Panc1 (cell line): ENCODE data around the gene UPK3B.
"Not testable (repeated sequence)": the region's sequence is repeated elsewhere in the genome, so short reads cannot be mapped to it uniquely, and the experiment has no call there.

Experiments used
- CTCF ChIP-seq: fragments of 450-650 bp; IDR thresholded peaks from 2 replicates; pipeline ENCODE4 v1.5.1; 2017; ENCODE audit warnings: mild to moderate bottlenecking
- POLR2AphosphoS5 ChIP-seq: IDR thresholded peaks from 2 replicates; pipeline ENCODE4 v1.6.1; 2012; ENCODE audit warnings: mild to moderate bottlenecking, low read depth, low read length, moderate library complexity
- REST ChIP-seq, 2 experiments: IDR thresholded peaks; 2 replicates each; pipeline ENCODE4 v1.6.1; 2011 to 2012; ENCODE audit warnings: low read depth in 2 of 2, control low read depth in 1 of 2, low read length in 1 of 2, mild to moderate bottlenecking in 1 of 2, moderate library complexity in 1 of 2; ENCODE audit not compliant: insufficient read depth in 1 of 2
- SIN3A ChIP-seq: IDR thresholded peaks from 2 replicates; pipeline ENCODE4 v1.6.1; 2012; ENCODE audit warnings: low read depth, mild to moderate bottlenecking, low read length, moderate library complexity, borderline replicate concordance; ENCODE audit not compliant: insufficient read depth
- TCF7L2 ChIP-seq: IDR thresholded peaks from 2 replicates; pipeline ENCODE4 v1.6.1; 2011; ENCODE audit warnings: mild to moderate bottlenecking, low read depth, low read length, inconsistent platforms

DNA sequence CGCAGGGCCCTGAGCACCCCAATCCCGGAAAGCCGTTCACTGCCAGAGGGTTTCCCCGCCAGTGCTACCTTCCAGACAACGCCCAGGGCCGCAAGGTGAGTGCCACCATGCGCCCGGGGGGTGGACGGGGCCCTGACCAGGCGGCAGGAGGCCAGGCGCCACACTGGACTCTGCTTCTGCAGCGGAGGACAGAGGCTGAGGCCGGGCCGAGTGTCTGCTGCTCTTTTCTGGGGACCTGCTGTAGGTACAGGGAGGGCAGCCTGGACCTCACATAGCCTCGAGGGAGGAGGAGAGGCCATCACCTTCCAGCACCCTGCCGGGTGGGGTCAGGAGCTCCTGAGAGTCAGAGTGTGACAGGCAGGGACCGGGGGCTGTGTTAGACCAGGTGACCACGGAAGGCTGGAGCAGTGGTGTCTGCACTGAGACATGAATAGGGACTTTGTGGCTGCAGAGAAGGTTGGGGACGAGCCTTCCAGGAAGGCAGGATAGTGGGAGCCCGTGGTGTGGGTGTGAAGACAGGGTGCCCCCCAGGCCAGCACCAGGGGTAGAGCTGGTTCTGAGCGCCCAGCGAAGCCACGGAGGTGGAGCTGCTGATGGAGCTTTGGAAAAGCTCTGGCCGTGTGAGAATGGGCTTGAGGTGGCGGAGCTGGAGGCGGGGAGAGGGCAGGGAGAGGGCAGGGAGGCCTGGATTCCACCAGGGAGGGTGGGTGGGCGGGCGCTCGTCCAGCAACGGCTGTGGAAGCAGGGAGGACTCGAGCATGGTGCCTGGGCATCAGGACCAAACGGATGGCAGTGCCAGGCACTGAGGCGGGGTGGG, 5.8 kb upstream of the UPK3B start:
- TF ChIP-seq CTCF; SIN3A; REST (IDR thresholded peaks at IDR 0.05; ENCODE audit: insufficient read depth in 1 of 2, low read depth in 2 of 2, low read length in 1 of 2); POLR2AphosphoS5; TCF7L2: not testable (repeated sequence)
